ENCODE data around the gene PLCH1.

Gene PLCH1

GRCh38 chr3:155743606-155744005 lies 1.3 kb downstream of the PLCH1 start:
- DNase-seq = no peak

GRCh38 chr3:155742349-155742965 lies 2.4 kb downstream of the PLCH1 start:
- no peak for DNase-seq

GRCh38 chr3:155741603-155742002 lies 3.3 kb downstream of the PLCH1 start:
- no peak for DNase-seq

- DNase-seq = no peak
Measured at GRCh38 chr3:155741101-155741500, 3.8 kb downstream of the PLCH1 start.

GRCh38 chr3:155739154-155739553 lies 5.7 kb downstream of the PLCH1 start:
- no peak for DNase-seq

- no peak for DNase-seq
Measured at GRCh38 chr3:155738580-155739076, 6.2 kb downstream of the PLCH1 start.

- no peak for DNase-seq
Measured at GRCh38 chr3:155737844-155738460, 6.9 kb downstream of the PLCH1 start.

GRCh38 chr3:155736381-155736780 lies 8.5 kb downstream of the PLCH1 start:
- DNase-seq = no peak

GRCh38 chr3:155730843-155731242 lies 14.0 kb downstream of the PLCH1 start:
- DNase-seq = no peak

GRCh38 chr3:155727836-155728235 lies 17.0 kb downstream of the PLCH1 start:
- DNase-seq = no peak

GRCh38 chr3:155714295-155714718 lies 30.6 kb downstream of the PLCH1 start:
- no peak for DNase-seq

- DNase-seq = no peak
Measured at GRCh38 chr3:155712008-155712407, 32.9 kb downstream of the PLCH1 start.

GRCh38 chr3:155704771-155705559 lies 39.9 kb downstream of the PLCH1 start:
- DNase-seq = no peak

- no peak for DNase-seq
Measured at GRCh38 chr3:155704061-155704460, 40.8 kb downstream of the PLCH1 start.

GRCh38 chr3:155702745-155703591 lies 41.9 kb downstream of the PLCH1 start:
- no peak for DNase-seq

- no peak for DNase-seq
Measured at GRCh38 chr3:155701882-155702465, 42.9 kb downstream of the PLCH1 start.

GRCh38 chr3:155697542-155697941 lies 47.3 kb downstream of the PLCH1 start:
- no peak for DNase-seq

GRCh38 chr3:155690921-155691320 lies 54.0 kb downstream of the PLCH1 start:
- no peak for DNase-seq

- DNase-seq = no peak
Measured at GRCh38 chr3:155688481-155688880, 56.4 kb downstream of the PLCH1 start.

GRCh38 chr3:155683344-155683720 lies 61.5 kb downstream of the PLCH1 start:
- no peak for DNase-seq

- DNase-seq = no peak
Measured at GRCh38 chr3:155682426-155683343, 62.2 kb downstream of the PLCH1 start.

All from effector CD4-positive, alpha-beta T cell (primary cell).